HG02884 (cell line): Measurements from ENCODE around the gene ORC1.
"Not testable (repeated sequence)": the region's sequence is repeated elsewhere in the genome, so short reads cannot be mapped to it uniquely, and the experiment has no call there.

Source experiments
- ATAC-seq: cut with Tn5 transposase; IDR thresholded peaks from one replicate; pipeline ENCODE4 v1.9.1; 2021; ENCODE audit warnings: mild to moderate bottlenecking, moderate library complexity; ENCODE audit not compliant: unreplicated experiment

ORC1 gene

DNA sequence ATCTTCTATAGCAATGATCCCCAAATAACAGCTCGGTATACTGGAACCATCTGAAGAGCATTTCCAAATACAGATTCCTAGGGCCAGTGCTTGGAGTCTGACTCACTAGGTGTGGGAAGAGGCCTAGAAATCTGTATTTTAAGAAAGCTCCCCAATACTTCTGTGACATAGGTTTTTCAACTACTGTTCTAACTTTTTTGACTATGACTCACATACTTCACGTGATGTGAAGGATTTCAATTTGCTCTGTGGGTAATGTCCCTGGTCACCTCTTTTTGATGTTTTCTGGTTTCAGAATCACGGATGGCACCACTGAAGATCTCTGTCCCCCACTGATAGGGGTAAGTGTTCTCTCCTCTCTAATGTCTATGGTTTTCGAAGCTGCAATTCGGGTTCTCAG lies 11.0 kb downstream of the ORC1 start:
- ATAC-seq, result no peak

DNA sequence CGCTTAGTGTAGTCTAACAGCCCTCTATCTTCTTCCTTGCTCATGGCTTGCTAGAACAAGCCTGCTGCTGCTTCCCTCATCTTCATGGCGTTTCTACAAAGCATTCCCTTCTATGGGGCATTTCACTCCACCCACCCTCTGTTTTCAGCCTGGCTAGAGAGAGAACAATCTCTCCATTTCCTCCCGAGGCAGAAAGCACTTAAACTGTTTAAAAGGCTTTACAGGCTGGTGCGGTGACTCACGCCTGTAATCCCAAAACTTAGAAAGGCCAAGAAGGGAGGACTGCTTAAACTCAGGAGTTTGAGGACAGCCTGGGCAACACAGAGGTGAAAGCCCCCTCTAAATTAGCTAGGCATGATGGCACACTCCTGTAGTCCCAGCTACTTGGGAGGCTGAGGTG lies 17.8 kb downstream of the ORC1 start:
- ATAC-seq, result no peak

DNA sequence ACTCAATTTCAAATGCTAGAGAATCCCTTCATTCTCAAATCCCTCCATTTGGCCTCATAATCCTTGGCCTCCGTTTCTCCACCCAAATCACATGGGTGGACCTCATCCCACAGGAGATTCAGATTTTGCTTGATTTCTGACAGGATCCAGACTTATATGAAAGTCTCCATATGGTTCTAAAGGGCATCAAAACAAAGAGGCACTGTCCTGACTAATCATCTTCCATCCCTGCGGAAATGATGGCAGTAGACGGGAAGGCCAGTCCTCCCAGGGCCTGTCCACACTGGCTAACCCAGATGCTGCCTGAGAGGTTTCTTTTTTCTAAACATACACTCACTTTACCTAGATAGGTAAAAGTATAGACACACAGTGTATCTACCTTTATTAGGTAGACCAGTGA lies 18.8 kb downstream of the ORC1 start:
- ATAC-seq, result no peak

DNA sequence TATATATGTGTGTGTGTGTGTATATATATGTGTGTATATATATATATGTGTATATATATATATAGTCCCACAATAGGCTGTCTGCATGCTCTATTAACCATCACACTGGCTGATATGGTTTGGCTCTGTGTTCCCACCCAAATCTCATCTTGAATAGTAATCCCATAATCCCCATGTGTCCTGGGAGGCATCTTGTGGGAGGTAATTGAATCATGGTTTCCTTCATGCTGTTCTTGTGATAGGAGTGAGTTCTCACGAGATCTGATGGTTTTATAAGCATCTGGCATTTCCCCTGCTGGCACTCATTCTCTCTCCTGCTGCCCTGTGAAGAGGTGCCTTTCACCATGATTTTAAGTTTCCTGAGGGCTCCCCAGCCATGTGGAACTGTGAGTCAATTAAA lies 34.4 kb downstream of the ORC1 start:
- ATAC-seq, result not testable (repeated sequence)

DNA sequence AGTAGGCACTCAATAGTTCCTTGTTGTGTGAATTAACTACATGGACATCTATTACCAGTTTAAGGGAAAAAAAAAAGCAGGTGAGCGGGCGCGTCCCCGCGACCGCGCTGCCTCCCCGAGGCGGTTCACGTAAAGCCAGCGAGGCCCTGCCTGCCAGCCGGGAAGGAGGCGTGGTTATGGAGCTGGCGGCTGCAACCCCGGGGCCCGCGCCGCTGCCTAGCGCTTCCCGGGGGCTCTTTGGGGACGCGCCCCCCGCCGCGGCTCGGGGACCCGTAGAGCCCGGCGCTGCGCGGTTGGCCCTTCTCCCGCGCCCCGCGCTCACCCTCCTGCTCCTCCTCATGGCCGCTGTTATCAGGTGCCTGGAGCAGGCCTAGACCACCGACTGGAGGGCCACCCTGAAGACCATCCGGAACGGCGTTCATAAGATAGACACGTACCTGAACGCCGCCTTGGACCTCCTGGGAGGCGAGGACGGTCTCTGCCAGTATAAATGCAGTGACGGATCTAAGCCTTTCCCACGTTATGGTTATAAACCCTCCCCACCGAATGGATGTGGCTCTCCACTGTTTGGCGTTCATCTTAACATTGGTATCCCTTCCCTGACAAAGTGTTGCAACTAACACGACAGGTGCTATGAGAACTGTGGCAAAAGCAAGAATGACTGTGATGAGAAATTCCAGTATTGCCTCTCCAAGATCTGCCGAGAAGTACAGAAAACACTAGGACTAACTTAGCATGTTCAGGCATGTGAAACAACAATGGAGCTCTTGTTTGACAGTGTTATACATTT lies 35.6 kb downstream of the ORC1 start:
- ATAC-seq, result no peak

DNA sequence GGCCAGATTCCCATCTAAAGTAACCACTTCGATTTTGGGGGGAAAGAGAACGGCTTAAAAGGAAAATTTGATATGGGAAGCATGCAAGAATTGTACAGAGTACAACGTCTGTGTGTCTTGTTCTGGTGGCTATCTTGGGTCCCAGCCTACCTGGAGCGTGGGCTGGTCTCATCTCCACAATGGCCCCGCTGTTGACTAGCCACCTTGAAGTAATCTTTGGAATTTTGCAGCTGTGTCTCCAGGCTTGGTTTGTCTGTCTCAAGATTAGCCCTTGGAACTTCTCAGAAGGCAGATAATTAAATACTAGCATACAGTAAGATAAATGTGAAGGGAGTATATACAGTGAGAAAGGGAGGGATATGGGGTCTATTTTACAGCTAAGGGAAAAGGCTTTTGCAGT lies 37.0 kb downstream of the ORC1 start:
- no peak for ATAC-seq

DNA sequence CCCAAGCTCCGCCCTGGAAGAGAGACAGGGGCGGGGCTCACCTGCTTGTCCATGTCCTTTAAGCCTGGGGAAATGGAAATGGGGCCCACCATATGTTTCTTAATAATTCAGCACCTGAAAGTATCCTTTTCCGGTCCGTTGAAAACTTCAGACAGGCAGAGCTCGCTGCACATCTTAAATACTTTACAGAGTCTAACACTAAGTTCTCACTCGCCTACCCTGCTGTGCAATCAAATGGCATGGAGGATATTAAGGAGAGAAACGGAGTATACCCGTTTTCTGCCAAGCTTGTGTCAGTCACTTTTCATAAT lies 37.8 kb downstream of the ORC1 start:
- no peak for ATAC-seq

DNA sequence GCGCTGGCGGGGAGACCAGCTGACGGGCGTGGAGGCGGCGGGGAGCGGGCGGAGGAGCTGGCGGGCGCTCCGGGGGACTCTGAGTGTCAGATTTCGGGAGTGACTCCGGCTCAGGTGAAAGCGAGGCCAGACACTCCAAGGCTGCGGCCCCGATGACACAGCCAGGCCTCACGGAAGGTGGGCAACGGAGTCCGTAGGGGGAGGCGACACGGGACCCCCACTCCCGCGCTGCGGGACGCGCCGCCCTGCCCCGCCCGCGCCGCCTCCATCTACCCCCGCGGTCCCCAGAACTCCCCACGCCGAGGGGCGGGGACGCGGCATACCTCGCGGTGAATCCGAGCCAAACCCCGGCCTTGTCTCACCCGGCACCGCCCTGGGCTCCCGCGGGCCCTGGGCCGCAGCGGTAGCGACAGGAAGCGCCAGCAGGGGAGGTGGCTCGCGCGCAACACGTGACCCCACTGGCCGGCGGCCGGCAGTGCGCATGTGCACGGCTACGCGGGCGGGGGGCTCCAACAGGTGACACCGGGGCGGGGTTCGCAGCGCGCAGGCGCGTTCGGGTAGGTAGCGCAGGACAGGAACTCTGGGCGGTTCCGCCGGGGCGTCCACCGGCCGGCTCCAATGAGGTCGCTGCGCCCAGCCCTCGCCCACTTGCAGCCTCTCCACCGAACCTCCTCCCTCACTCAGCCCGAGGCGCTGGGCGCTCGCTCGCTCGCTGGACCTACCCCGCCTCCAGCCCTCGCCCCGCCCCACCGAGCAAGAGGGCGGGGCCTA lies 38.3 kb downstream of the ORC1 start, which contains the start of gene CC2D1B:
TSS of gene CC2D1B (minus strand) at position 460 of the 771 bp plus-strand sequence. CDS start 1,585 bp downstream, outside the sequence.
- peak; percentile 90 for ATAC-seq

DNA sequence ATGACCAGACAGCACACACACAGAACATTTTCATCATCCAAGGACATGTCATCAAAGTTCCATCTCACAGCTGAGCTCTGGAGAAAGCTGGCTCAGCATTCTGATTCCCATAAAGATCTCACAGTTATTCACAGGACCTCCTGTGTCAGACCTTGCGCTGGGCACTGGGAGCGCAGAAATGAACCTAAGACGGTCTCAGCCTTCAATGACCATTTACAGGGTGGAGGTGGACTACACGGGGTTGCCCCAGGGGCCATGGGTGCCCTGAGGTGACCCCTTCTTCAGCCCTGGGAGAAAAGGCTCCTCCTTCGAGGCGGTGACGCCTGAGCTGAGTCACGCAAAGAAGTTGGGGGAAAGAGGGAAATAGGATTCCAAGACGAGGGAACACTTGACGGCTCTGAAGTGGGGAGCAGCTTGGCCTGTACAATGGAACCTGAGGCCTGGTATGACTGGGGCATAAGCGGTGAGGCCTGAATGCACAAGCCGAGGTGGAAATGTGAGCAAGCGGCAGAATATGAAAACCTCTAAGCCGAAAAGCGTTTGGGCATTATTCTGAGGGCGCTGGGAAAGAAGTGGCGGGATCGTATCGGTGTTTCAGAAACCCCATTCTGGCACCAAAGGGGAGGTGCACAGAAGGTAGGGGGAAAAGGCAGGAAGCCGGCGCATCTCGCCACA lies 39.0 kb downstream of the ORC1 start:
- ATAC-seq, result no peak

DNA sequence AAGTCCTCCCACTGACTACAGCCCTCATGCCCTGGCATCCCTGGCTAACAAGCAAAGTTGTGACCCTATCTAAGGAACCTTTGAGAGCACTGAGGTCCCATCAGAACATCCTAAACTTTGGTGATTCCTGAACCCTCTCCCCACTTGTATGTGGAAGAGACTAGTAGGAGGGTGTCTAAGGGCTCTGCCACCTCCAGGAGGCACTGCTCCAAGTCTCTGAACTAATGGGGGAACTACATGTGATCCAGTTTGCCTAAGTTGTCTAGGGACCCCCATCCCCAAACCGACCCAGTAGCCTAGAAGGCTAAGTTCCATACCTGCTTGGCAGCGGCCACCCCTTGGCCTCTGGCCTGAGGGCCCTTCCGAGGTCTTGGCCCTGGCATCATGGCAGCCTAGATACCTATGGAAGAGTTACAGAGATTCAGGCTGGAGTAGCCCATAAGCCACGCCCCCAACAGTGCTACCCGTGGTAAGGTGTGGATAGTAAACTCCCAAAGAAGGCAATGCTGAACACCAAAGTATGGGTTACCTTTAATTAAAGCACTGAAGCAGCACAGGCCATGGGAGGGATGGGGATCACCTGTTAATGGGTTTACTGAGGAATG lies 39.9 kb downstream of the ORC1 start:
- ATAC-seq, result no peak

DNA sequence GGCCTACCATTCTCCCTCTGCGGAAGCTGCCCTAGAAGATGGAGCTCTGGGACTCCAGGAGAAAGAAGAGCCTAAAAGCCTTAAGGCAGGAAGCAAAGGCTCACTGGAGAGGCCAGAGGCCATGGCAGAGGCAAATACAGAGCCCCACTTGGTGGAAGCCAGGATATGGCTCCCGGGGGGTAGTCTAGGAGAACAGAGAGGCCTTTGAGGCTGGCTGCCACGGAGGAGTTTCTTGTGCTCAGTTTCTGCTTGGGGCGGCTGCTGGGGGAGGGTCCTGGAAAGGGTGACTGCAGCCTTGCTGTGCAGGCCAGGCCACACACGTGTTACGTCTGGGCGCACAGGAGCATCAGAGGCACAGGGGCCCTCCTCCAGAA lies 43.6 kb downstream of the ORC1 start:
- no peak for ATAC-seq

DNA sequence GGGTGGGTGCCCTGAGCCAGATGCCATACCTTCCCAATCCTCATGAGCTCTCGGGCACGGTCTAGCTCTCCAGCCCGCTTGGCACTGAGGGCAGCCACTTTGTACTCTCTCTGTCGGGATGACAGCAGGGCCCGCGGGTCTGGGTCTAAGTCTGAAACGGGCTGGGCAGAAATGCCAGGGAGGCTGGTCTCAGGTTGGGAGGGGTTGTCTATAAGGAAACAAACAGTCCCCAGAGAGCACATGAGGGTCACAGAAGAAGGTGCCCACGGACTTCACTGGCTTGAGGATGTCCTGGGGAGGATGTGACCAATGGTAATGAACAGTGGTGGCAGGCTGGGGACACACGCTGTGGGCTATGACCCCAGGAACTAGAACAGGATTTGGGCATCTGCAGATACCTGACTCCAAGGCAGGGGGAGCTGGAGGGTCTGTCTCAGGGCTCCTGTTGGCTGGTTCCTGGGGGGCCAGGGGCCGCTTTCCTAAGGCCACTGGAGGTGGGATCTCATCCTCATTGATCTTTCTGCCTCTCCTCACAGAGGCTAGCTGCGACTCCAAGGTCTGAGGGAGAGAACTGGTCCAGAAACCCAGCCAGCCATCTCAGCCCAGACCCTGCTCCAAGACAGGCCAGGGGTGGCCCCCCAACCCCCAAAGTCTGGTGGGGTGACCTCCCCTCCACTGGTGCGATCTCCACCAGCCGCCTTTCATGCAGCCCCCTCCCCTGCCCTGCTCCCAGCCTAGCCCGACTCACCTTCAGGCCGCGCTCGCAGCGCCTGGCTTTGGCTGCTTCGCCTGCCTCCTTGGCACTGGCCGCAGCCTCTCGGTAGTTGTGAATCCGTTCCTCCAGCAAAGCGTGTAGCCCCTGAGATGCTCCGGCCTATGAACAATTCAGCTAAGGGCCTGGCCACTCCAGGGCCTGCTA lies 44.3 kb downstream of the ORC1 start:
- no peak for ATAC-seq

DNA sequence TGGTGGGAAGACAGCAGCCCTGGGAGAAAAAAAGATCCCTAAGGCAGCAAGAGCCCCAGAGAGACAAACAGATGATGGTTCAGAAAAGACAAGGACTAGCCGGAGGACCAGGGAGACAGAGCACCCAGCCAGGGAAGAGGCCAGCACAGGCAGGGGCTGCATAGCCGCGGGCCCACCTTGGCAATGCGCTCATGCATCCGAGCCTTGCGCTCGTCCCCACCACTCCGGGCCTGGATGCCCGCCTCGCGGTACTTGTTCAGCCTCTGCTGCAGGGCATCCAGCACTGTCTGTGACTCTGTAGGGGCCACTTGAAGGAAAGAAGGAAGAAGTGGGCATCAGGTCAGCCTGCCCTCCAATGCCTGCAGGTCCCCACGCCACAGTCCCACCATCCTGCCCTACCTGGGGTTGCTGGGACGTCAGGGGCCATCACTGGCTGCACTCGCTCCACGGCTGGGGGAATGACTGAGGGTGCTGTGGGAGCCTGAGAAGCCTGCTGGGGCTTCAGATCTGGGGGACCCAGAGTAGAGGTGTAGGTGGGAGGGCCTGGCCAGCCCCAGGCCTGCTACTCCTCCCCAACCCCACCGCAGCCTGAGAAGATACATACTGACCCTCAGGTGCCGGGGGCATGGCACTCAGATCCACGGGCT lies 45.2 kb downstream of the ORC1 start:
- ATAC-seq, result no peak

DNA sequence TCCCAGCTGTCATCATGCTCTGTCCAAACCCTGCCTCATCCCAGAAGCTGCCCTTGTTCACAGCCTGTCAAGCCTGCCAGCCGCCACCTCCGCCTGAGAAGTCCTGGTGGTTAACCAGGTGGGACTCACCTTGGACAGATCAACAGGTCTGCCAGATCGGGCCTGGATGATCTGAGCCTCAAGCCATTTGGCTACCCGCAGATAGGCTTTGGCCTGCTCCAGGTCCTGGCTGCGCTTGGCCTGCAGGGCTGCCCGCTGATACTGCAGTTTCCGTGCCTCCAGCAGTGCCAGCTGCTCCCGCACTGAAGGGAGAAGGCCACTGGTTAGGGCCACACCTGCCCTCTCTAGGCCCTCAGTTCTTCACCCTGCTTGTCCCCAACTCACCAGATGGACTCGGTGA lies 46.8 kb downstream of the ORC1 start:
- no peak for ATAC-seq

DNA sequence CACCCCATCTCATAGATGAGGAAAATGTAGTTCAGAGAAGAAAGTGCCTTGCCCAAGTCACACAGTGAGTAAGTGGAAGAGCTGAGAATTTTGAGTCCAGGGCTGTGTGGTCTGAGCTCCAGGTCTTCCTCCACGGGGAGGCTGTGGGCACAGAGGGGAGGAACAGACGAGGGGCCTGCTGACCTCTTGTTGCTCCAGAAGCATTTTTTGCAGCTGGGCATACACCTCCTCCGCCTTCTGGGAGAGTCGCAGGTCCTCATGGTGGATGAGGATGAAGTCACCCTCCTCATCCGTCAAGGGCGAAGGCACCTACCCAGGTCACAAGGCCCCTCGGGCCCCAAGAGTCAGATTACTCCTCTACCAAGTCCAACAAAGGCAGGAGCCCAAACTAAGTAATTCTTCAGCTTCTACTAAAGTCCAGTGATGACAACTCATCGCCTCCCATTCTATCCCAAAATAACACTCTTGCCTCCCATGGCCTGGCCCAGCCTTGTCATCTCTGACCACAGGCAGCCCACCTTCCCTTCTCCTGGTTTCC lies 47.3 kb downstream of the ORC1 start:
- ATAC-seq, result no peak

DNA sequence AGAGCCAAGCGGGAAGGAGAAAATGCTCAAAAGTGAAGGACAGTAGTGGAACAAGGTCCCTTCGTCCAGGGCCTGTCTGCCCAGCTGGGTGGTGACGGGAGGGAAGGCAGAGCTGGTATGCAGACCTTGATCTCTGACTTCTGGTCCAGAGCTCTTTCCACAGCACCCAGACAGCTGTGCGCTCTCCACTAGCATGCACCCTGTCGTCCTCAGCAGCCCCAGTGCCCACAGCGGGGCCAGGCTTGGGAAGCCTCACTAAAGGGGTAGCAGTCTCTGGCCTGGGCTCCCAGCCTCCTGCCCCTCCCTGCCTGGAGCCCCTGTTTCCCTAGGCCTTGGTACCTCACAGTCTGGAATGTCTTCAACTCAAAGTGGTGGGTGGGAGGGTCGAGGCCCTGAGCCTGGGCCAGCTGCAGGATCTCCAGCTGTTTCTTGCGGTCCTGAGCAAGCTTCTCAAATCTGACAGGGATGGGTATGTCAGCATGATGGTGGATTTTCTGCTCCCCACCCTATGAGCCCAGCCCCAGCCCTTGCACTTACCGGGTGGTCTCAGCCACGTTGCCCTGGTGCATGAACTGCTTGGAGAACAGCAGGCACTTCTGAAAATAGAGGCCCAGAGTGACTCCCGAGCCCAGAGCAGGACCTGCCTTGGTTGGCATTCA lies 48.2 kb downstream of the ORC1 start:
- ATAC-seq, result no peak

DNA sequence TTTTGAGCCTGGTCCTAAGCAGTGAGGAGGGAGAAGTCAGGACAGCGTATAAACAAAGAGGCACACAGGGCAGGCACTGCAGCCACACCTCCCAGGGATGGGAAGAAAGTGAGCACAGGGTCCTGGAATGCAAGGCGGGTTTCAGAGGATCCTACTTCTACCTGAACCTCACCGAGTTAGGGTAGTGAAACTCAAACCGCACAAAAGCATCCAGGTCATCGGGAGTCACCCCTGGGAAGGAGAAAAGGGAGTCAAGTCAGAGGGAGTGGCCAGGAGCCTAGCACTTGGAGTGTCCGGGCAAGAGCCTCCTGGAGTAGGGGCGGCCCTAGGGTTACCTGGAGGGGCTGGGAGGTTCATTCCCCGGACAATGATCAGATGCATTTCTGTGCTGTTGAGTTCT lies 48.8 kb downstream of the ORC1 start:
- ATAC-seq, result no peak

DNA sequence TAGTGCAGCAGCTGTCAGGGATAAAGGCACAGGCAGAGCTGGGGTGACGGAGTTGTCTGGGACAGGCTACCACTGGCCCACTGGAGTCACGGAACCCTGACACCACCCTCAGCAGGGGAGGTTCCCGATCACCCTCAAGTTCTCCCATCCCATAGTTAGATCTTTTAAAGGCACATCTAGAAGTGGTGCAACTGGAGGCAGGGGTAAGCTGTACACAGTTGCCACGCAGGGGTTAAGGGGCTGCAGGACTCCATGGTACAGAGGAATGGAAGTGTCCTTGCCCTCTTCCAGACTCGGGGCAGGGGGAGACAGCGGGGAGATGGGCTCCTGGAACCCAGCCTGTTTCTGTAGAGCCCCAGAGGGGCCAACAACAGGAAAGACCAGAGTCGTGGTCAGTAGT lies 51.5 kb downstream of the ORC1 start:
- ATAC-seq, result no peak

DNA sequence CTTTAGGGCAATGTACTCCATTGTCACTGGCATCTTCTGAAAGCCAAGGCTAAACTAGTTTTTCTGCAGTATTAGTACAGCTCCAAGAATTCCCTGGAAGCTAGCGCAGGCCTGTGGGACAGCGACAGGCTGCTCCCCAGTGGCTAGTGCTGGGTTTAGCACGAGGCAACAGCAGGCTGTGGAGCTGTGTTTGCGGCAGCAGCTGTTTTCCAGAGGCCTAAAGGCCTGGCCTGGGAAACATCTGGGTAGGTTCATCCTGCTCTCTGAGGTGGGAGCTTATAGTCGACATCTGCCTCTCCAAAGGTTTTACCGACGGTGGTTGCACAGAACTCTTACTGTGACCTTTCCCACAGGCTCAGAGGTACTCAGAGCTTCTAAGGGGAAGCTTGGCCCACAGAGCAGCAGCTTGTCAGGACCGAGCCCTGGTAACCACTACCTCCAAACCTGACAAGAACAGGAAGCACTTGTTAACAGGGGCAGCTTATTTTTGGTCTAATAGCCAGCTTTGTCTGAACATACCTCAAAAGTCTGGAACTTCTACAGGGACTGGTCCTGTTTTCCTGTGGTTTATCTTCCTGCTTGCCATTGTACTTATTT lies 55.4 kb downstream of the ORC1 start:
- ATAC-seq, result no peak
